Measurements from ENCODE around the gene CTCF.

DNA sequence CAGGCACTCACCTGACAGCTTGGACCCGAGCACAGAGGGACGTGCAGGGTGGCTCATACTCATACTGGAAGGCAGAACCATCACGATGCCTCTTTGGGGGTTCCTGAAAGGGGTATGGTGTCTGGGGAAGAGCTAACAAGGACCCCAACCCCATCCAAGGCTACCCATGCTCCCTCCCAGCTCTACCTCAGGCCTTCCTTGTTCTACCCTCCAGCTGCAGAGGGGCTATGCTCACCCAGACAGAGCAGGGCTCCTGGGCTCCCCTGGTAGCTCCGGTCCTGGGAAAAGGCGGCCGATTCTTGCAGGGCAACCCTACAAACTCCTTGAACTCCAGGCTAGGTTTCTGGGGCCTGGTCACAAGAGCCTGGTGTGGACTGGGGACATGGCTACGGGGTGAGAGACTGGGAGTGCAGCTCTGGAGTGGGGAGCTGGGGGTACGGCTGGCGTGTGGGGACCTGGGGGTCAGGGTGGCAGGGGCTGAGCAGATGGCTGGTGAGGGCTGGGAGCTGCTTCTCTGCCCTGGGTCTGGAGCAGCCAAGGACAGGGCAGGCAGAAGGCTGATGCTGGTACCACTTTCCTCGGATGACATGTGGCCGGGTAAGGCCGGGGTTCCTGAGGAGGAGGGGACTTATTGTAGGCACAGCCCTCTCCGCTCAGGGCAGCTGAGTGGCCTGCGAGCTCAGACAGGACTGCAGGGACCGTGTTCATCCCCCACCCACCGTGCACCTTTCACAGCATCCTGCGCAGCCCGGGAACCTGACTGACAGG is 95.6 kb downstream of the CTCF start:
- TF ChIP-seq, protein P1, sequence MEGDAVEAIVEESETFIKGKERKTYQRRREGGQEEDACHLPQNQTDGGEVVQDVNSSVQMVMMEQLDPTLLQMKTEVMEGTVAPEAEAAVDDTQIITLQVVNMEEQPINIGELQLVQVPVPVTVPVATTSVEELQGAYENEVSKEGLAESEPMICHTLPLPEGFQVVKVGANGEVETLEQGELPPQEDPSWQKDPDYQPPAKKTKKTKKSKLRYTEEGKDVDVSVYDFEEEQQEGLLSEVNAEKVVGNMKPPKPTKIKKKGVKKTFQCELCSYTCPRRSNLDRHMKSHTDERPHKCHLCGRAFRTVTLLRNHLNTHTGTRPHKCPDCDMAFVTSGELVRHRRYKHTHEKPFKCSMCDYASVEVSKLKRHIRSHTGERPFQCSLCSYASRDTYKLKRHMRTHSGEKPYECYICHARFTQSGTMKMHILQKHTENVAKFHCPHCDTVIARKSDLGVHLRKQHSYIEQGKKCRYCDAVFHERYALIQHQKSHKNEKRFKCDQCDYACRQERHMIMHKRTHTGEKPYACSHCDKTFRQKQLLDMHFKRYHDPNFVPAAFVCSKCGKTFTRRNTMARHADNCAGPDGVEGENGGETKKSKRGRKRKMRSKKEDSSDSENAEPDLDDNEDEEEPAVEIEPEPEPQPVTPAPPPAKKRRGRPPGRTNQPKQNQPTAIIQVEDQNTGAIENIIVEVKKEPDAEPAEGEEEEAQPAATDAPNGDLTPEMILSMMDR (IDR thresholded peaks at IDR 0.05) = no peak
- no peak for TF ChIP-seq POLR2A (IDR thresholded peaks at IDR 0.05)

Measured in lower leg skin (tissue), 3 donors.